CD14-positive monocyte (primary cell): ENCODE measurements around the gene PTPRD. TPM values are rescaled to one million over a fixed set of nuclear protein-coding genes. Genes with fewer than 3 reads are reported as not detected.

Experiments
- DNase-seq, 3 donors: peaks; one replicate each; pipeline ENCODE4 v3.0.0-alpha.2; 2011 to 2022
- H2AFZ ChIP-seq: 2 replicates; pipeline ENCODE4 v1.6.0; 2012; ENCODE audit warnings: mild to moderate bottlenecking, low read depth, low read length, inconsistent platforms; ENCODE audit not compliant: insufficient read depth, poor library complexity, severe bottlenecking
- H3K27ac ChIP-seq, 2 donors: 1 replicate in 1 of 2; 2 replicates in 1 of 2; pipeline ENCODE4 v1.5.1; 2012 to 2013; ENCODE audit warnings: low read length in 2 of 2, control low read depth in 1 of 2, inconsistent platforms in 1 of 2, low read depth in 1 of 2, mild to moderate bottlenecking in 1 of 2
- H3K27me3 ChIP-seq, 2 donors: one replicate each; pipeline versions ENCODE4 v1.6.0 to v1.6.1; 2011 to 2013; ENCODE audit warnings: low read length in 2 of 2; ENCODE audit not compliant: control insufficient read depth in 2 of 2, insufficient read depth in 2 of 2
- H3K36me3 ChIP-seq, 2 donors: replicated peaks in 1 of 2; 1 replicate in 1 of 2; 2 replicates in 1 of 2; pipeline versions ENCODE4 v1.5.1 to v1.6.1; 2012 to 2013; ENCODE audit warnings: low read length in 2 of 2, control low read depth in 1 of 2, inconsistent platforms in 1 of 2, mild to moderate bottlenecking in 1 of 2; ENCODE audit not compliant: insufficient read depth in 2 of 2, control insufficient read depth in 1 of 2
- H3K4me1 ChIP-seq, 2 donors: 1 replicate in 1 of 2; 2 replicates in 1 of 2; pipeline versions ENCODE4 v1.5.1 to v1.6.1; 2012 to 2013; ENCODE audit warnings: low read length in 2 of 2, control low read depth in 1 of 2, inconsistent platforms in 1 of 2, mild to moderate bottlenecking in 1 of 2, moderate library complexity in 1 of 2; ENCODE audit not compliant: insufficient read depth in 2 of 2, control insufficient read depth in 1 of 2
- H3K4me2 ChIP-seq: replicated peaks from 2 replicates; pipeline ENCODE3; 2012; ENCODE audit warnings: low read length, moderate library complexity, mild to moderate bottlenecking; ENCODE audit not compliant: poor library complexity, severe bottlenecking; ENCODE audit errors: extremely low read depth
- H3K4me3 ChIP-seq, 3 experiments: fragments of 200-600 bp in 1 of 3; sonication (generic) in 1 of 3; replicated peaks in 1 of 3; 1 replicate in 2 of 3; 2 replicates in 1 of 3; pipeline ENCODE4 v1.5.1; 2011 to 2013; ENCODE audit warnings: low read length in 3 of 3, mild to moderate bottlenecking in 3 of 3, control low read depth in 2 of 3, low read depth in 2 of 3, inconsistent platforms in 1 of 3, moderate library complexity in 1 of 3
- H3K79me2 ChIP-seq: 2 replicates; pipeline ENCODE4 v1.6.0; 2012; ENCODE audit warnings: mild to moderate bottlenecking, control low read depth, inconsistent platforms, low read length, moderate library complexity; ENCODE audit not compliant: insufficient read depth
- H3K9ac ChIP-seq: 2 replicates; pipeline ENCODE4 v1.6.0; 2017; ENCODE audit warnings: low read length, mild to moderate bottlenecking; ENCODE audit not compliant: insufficient read depth, poor library complexity, severe bottlenecking
- H3K9me3 ChIP-seq, 2 donors: replicated peaks in 1 of 2; 1 replicate in 1 of 2; 2 replicates in 1 of 2; pipeline versions ENCODE4 v1.5.1 to v1.6.1; 2012 to 2013; ENCODE audit warnings: low read length in 2 of 2, control low read depth in 1 of 2; ENCODE audit not compliant: control insufficient read depth in 1 of 2, insufficient read depth in 1 of 2
- H4K20me1 ChIP-seq: 2 replicates; pipeline ENCODE4 v1.6.0; 2012; ENCODE audit warnings: mild to moderate bottlenecking, low read length, control low read depth, moderate library complexity; ENCODE audit not compliant: insufficient read depth
- H3K27ac Mint-ChIP-seq, 7 donors: one replicate each; pipeline ENCODE4 v1.8.0; 2020; ENCODE audit warnings: mild to moderate bottlenecking in 7 of 7, mixed read lengths in 7 of 7, moderate library complexity in 6 of 7, inconsistent platforms in 2 of 7
- H3K27me3 Mint-ChIP-seq, 3 donors: one replicate each; pipeline ENCODE4 v1.8.0; 2021 to 2022; ENCODE audit warnings: low read depth in 3 of 3, mild to moderate bottlenecking in 3 of 3, mixed read lengths in 3 of 3, moderate library complexity in 3 of 3, inconsistent platforms in 1 of 3
- H3K36me3 Mint-ChIP-seq, 2 donors: one replicate each; pipeline ENCODE4 v1.8.0; 2020; ENCODE audit warnings: mixed read lengths in 2 of 2, inconsistent platforms in 1 of 2, mild to moderate bottlenecking in 1 of 2
- H3K4me1 Mint-ChIP-seq: one replicate; pipeline ENCODE4 v1.8.0; 2020; ENCODE audit warnings: mild to moderate bottlenecking, mixed read lengths
- H3K4me3 Mint-ChIP-seq, 2 donors: one replicate each; pipeline ENCODE4 v1.8.0; 2020; ENCODE audit warnings: mild to moderate bottlenecking in 2 of 2, mixed read lengths in 2 of 2, moderate library complexity in 1 of 2
- H3K9me3 Mint-ChIP-seq, 7 donors: one replicate each; pipeline ENCODE4 v1.8.0; 2020 to 2022; ENCODE audit warnings: mixed read lengths in 7 of 7, mild to moderate bottlenecking in 6 of 7, moderate library complexity in 6 of 7, inconsistent platforms in 2 of 7
- WGBS: methylation state at CpG from one replicate; pipeline ENCODE4 v1.1.5; 2013; ENCODE audit warnings: missing lambda C conversion rate; ENCODE audit not compliant: insufficient coverage; 5-methylcytosine and 5-hydroxymethylcytosine counted together
- intact Hi-C, 2 donors: fragments of 100-400 bp; cut with micrococcal nuclease; formaldehyde crosslinking; loops; one replicate each; pipeline versions ENCODE4 v1.15.0 to v1.15.1; 2023
- polyA plus RNA-seq, 3 donors: library from polyadenylated mRNA; depleted of rRNA in 1 of 3; unstranded in 2 of 3; stranded (reverse) in 1 of 3; fragments of 300-500 nt in 2 of 3; fragments of >200 nt in 1 of 3; fragmentation: Illumina TruSeq in 2 of 3; gene quantifications; 1 replicate in 2 of 3; 2 replicates in 1 of 3; pipeline ENCODE4 v1.2.3, GENCODE V29; 2012 to 2021
- TF ChIP-seq, protein P1 (sequence below): fragments of 200-600 bp; IDR thresholded peaks from one replicate; pipeline ENCODE4 v1.8.0; 2022; ENCODE audit warnings: antibody characterized with exemption, mild to moderate bottlenecking

The PTPRD gene
- polyA plus RNA-seq, 3 donors: not detected

DNA sequence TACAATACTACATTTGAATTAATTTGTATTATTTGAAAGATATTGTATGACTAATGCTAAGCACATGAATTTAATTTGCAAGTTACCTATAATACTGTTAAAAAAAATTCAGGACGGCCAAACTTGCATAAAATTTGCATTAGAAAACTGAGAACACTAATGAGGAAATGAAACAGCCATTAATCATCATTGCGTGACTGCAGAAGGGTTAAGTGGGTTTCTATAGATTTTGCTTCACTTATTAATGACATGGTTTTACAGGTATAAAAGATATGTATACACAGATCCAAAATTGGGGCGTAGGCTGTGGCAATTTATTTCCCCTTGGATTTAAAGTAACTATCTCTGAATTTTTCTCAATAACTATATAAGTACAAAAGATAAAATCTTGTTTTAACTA is 882.6 kb downstream of the PTPRD start:
- Histone ChIP-seq H3K4me3 (no peak overlapping the region), H2AFZ (no peak overlapping the region), H3K9ac (no peak overlapping the region), H3K27me3 (no peaks in the 10 kb centered on the region), H3K36me3 (no peaks in the 10 kb centered on the region), H4K20me1 (no peaks in the 10 kb centered on the region), H3K4me1 (no peaks in the 10 kb centered on the region), H3K9me3 (peaks cover 0 to 6% of the 10 kb centered on the region in 2 donors), H3K79me2 (no peaks in the 10 kb centered on the region), H3K27ac (no peak overlapping the region), H3K4me2 (no peak overlapping the region)
- H3K4me3 Mint-ChIP-seq: no peak overlapping the region
- peaks cover 0 to 4% (median 0%) of the 10 kb centered on the region in 7 donors for H3K9me3 Mint-ChIP-seq
- no peak for DNase-seq
- no CpG with 5 or more reads among the region's 3 CpGs for WGBS
- TF ChIP-seq, protein P1, sequence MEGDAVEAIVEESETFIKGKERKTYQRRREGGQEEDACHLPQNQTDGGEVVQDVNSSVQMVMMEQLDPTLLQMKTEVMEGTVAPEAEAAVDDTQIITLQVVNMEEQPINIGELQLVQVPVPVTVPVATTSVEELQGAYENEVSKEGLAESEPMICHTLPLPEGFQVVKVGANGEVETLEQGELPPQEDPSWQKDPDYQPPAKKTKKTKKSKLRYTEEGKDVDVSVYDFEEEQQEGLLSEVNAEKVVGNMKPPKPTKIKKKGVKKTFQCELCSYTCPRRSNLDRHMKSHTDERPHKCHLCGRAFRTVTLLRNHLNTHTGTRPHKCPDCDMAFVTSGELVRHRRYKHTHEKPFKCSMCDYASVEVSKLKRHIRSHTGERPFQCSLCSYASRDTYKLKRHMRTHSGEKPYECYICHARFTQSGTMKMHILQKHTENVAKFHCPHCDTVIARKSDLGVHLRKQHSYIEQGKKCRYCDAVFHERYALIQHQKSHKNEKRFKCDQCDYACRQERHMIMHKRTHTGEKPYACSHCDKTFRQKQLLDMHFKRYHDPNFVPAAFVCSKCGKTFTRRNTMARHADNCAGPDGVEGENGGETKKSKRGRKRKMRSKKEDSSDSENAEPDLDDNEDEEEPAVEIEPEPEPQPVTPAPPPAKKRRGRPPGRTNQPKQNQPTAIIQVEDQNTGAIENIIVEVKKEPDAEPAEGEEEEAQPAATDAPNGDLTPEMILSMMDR: no peak
- no peaks in the 10 kb centered on the region for H3K4me1 Mint-ChIP-seq
- H3K27ac Mint-ChIP-seq: no peak overlapping the region
- intact Hi-C loops: no loop called here
- no peaks in the 10 kb centered on the region for H3K27me3 Mint-ChIP-seq
- H3K36me3 Mint-ChIP-seq: no peaks in the 10 kb centered on the region

DNA sequence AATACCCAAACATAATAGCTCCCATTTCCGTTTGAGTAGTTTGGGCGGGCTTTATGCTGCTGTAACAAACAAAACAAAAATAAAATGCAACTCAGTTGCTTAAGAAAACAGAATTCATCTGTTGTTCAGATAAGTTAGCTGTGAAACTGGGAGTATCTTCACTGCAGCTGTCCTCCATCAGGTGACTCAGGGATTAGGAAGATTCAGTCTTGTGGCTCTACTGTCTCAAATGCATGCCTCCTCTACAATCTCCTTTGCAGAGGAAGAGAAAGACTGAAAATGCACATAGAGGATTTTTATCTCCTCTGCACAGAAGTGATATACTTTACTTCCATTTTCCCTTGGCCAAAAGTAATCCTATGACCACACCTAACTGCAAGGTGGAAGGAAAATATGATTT is 883.7 kb downstream of the PTPRD start:
- WGBS: no CpG with 5 or more reads among the region's 2 CpGs
- no peaks in the 10 kb centered on the region for H3K27me3 Mint-ChIP-seq

More for the DNA sequence above, 883.7 kb downstream of the PTPRD start:
- no peak overlapping the region for H2AFZ ChIP-seq
- DNase-seq: no peak
- H3K9me3 ChIP-seq: peaks cover 0 to 9% of the 10 kb centered on the region in 2 donors
- H3K27me3 ChIP-seq: no peaks in the 10 kb centered on the region
- no peak overlapping the region for H3K9ac ChIP-seq
- H3K4me2 ChIP-seq: no peak overlapping the region
- no peaks in the 10 kb centered on the region for H3K36me3 ChIP-seq
- Mint-ChIP-seq H3K9me3 (peaks cover 0 to 5% (median 0%) of the 10 kb centered on the region in 7 donors), H3K27ac (no peak overlapping the region), H3K36me3 (no peaks in the 10 kb centered on the region), H3K4me3 (no peak overlapping the region), H3K4me1 (no peaks in the 10 kb centered on the region)
- H3K4me3 ChIP-seq: no peak overlapping the region
- no peaks in the 10 kb centered on the region for H4K20me1 ChIP-seq
- no peak overlapping the region for H3K27ac ChIP-seq
- TF ChIP-seq, protein P1: no peak
- no peaks in the 10 kb centered on the region for H3K4me1 ChIP-seq
- H3K79me2 ChIP-seq: no peaks in the 10 kb centered on the region
- intact Hi-C loops: no loop called here
